HUES6 (cell line): ENCODE measurements around the gene PHF23.

Experiments
- H3K27ac ChIP-seq: 2 replicates; pipeline ENCODE4 v1.7.0; 2013; ENCODE audit warnings: low read depth, mild to moderate bottlenecking, low read length, inconsistent platforms
- H3K27me3 ChIP-seq: 2 replicates; pipeline ENCODE4 v1.6.1; 2013; ENCODE audit warnings: low read length; ENCODE audit not compliant: control insufficient read depth, insufficient read depth
- H3K36me3 ChIP-seq: 2 replicates; pipeline ENCODE4 v1.6.1; 2013; ENCODE audit warnings: low read length; ENCODE audit not compliant: control insufficient read depth, insufficient read depth
- H3K4me1 ChIP-seq: 2 replicates; pipeline ENCODE4 v1.6.1; 2013; ENCODE audit warnings: low read length; ENCODE audit not compliant: control insufficient read depth, insufficient read depth
- H3K4me3 ChIP-seq: 2 replicates; pipeline ENCODE4 v1.5.1; 2013; ENCODE audit warnings: low read depth, low read length
- H3K9ac ChIP-seq: one replicate; pipeline ENCODE4 v1.6.1; 2013; ENCODE audit warnings: mild to moderate bottlenecking, low read length
- H3K9me3 ChIP-seq: 2 replicates; pipeline ENCODE4 v1.6.1; 2013; ENCODE audit warnings: low read depth, low read length; ENCODE audit not compliant: control insufficient read depth, insufficient read depth

Gene PHF23

DNA sequence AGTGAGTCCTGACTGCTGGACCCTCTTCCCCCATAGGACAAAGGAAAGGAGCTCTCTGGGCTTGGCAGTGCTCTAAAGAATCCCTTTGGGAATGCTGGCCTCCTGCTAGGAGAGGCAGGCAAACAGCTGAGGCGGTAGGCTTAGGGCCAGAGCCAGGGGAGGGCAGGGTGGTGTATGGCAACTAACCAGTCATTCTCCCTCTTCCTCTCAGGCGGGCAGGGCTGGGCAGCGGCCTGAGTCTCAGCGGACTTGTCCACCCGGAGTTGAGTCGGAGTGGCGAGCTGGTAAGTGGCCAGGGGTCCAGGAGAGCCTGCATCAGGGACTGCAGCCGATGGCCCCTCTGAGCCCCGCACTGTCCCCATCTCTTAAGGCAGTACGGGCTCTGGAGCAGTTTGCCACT lies 15.1 kb downstream of the PHF23 start:
- Histone ChIP-seq H3K27ac (no peak overlapping the region), H3K36me3 (peaks cover 82% of the 10 kb centered on the region)

DNA sequence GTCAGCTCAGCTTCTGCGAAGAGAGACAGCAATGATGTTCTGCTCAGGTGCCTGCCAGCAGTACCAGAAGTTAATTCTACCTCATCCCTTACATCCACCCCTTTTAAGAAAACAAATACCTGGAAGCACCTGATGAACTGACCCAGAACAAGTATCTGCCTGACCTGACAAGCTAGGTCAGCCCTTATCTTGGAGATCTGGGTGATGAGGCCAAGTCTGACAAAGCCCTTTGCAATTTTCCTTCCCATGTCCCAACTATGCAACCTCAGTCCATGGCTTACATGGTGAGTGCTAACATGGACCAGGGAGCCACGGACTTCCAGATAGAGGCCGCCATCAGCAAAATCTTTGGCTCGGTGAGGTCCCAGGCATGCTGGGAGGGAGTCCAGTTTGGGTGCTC lies 15.9 kb downstream of the PHF23 start:
- H3K9me3 ChIP-seq: no peaks in the 10 kb centered on the region
- peaks cover 75% of the 10 kb centered on the region for H3K36me3 ChIP-seq
- H3K27me3 ChIP-seq: no peaks in the 10 kb centered on the region
- peaks cover 19% of the 10 kb centered on the region for H3K4me1 ChIP-seq
- H3K27ac ChIP-seq: no peak overlapping the region
- H3K9ac ChIP-seq: no peak overlapping the region
- H3K4me3 ChIP-seq: no peak overlapping the region

More for the DNA sequence above, 15.1 kb downstream of the PHF23 start:
- no peak overlapping the region for H3K9ac ChIP-seq
- no peaks in the 10 kb centered on the region for H3K9me3 ChIP-seq
- H3K27me3 ChIP-seq: no peaks in the 10 kb centered on the region
- no peak overlapping the region for H3K4me3 ChIP-seq
- peaks cover 13% of the 10 kb centered on the region for H3K4me1 ChIP-seq

DNA sequence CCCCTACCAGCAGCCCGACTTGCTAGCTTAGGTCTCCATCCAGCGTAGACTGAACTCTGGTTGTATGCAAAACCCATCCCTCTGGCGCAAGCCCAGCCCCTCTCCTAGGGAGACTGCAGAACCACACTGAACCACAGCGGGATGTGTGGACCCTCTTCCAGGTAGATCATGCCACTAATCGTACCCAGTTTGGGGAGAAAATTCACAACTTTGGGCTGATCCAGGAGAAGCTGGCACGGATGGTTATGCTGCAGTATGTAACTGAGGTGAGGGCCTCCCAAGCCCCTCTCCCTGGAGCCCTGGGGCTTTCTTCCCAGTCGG lies 16.3 kb downstream of the PHF23 start:
- Histone ChIP-seq H3K27ac (no peak overlapping the region), H3K27me3 (no peaks in the 10 kb centered on the region), H3K9me3 (no peaks in the 10 kb centered on the region), H3K36me3 (peaks cover 71% of the 10 kb centered on the region), H3K4me3 (no peak overlapping the region), H3K9ac (no peak overlapping the region), H3K4me1 (peaks cover 24% of the 10 kb centered on the region)

DNA sequence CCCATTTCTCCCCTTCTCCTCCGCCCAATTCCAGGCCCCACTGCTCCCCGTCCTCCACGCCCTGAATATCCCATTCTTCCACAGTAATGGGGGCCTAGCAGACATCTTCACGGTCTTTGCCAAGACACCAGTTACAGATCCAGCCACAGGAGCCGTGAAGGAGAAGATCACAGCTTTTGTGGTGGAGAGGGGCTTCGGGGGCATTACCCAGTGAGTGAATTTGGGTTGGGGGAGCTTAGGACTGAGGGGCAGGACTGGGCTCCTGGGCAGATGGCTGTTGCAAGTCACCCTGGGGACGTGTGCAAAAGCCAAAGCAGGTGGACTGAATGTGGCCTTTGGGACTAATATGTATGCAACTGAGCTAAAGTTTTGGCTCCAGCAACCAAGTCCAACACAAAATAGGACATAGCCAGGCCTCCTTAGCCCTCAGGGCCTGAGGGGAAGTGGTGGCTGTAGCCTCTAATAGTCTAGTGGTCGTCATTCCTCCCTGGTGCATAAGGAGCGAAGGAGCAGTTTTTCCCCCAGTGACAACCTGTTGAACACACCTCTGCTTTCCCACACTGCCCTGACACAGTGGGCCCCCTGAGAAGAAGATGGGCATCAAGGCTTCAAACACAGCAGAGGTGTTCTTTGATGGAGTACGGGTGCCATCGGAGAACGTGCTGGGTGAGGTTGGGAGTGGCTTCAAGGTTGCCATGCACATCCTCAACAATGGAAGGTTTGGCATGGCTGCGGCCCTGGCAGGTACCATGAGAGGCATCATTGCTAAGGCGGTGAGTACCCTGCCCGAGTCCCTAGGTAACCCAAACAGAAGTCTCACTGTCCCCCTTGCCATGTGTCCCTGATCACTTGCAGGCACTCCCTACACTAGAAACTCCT lies 16.9 kb downstream of the PHF23 start:
- no peaks in the 10 kb centered on the region for H3K9me3 ChIP-seq
- H3K4me3 ChIP-seq: no peak overlapping the region
- no peak overlapping the region for H3K9ac ChIP-seq
- no peaks in the 10 kb centered on the region for H3K27me3 ChIP-seq
- H3K36me3 ChIP-seq: peaks cover 65% of the 10 kb centered on the region
- H3K4me1 ChIP-seq: peaks cover 27% of the 10 kb centered on the region
- H3K27ac ChIP-seq: no peak overlapping the region

DNA sequence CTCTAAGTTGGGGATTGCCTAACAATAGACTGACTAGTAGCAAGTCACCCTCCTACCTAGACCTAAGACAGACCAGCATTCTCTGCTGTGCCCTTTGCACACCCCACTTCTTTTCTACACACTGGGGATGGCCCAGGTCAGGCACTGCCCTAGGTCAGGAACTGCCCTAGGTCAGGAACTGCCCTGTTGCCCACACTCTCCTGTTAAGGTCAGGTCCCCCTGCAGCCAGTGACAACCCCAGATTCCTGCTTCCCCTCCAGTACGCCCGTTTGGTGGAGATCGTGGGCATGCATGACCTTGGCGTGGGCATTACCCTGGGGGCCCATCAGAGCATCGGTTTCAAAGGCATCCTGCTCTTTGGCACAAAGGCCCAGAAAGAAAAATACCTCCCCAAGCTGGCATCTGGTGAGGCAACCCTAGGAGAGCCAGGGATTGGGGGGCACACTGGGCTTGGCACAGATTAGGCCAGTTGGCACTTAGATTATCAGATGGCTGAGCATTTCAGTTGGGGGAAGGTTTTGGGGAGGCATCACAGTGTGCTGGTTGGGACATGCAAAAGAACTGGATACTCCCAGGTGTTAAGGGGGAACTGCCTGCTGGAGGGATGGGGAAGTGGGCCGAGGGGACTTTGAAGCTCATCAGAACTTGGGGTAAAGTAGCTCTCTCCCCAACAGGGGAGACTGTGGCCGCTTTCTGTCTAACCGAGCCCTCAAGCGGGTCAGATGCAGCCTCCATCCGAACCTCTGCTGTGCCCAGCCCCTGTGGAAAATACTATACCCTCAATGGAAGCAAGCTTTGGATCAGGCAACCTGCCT lies 17.8 kb downstream of the PHF23 start:
- H3K27ac ChIP-seq: no peak overlapping the region
- no peak overlapping the region for H3K9ac ChIP-seq
- no peaks in the 10 kb centered on the region for H3K27me3 ChIP-seq
- peaks cover 56% of the 10 kb centered on the region for H3K36me3 ChIP-seq
- H3K4me1 ChIP-seq: peaks cover 32% of the 10 kb centered on the region
- H3K9me3 ChIP-seq: no peaks in the 10 kb centered on the region
- 0 out of 2 replicates have a peak overlapping the region, but pooled peaks have one; percentile 90 for H3K4me3 ChIP-seq

DNA sequence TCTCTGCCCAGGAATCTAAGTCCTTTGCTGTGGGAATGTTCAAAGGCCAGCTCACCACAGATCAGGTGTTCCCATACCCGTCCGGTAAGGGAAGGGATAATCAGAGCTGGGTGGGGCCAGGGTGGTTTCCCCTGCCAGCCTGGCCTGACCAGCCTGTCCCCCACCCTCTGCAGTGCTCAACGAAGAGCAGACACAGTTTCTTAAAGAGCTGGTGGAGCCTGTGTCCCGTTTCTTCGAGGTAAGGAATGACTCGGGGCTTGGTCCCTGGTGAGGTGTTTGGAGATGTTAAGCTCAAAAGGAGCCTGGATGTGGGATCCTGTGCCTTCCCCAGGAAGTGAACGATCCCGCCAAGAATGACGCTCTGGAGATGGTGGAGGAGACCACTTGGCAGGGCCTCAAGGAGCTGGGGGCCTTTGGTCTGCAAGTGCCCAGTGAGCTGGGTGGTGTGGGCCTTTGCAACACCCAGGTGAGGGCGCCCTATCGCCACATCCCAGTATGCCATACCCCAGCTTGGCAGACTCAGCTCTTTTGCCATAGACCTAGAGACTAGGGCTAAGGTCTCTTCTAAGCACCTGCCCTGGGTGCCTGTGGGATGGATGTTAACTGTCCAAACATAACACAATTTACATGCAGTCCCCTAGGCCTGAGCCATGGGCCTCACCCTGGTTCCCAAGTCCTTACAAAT lies 18.5 kb downstream of the PHF23 start:
- Histone ChIP-seq H3K36me3 (peaks cover 49% of the 10 kb centered on the region), H3K27me3 (no peaks in the 10 kb centered on the region), H3K9me3 (no peaks in the 10 kb centered on the region), H3K27ac (peak overlapping the region; percentile 91), H3K4me1 (peaks cover 39% of the 10 kb centered on the region), H3K4me3 (peak overlapping the region; percentile 90), H3K9ac (peak overlapping the region; percentile 92)

DNA sequence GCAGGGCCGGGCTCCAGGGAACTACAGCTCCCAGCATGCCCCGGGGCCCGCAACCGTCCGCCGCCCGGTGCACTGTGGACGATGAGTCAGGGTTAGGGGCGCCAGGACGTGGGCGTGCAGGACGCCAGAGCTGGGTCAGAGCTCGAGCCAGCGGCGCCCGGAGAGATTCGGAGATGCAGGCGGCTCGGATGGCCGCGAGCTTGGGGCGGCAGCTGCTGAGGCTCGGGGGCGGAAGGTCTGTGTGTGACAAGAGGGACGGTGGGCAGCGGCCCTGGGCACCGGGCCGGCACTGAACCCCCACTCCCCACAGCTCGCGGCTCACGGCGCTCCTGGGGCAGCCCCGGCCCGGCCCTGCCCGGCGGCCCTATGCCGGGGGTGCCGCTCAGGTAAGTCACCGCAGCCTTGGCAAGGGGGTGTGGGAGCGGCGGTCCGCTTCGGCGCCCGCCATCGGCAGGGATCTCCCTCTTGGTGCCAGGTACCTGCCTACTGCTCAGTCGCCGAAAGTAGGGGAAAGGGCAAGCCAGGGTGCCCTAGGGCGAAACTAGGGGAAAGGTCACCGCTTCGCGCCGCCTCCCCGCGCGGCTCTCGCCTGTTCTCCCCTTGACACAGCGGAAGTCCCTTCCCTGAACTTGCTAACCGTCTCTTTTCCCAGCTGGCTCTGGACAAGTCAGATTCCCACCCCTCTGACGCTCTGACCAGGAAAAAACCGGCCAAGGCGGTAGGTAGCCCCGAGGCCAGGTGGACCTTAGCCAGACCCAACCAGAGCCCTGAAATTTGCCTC lies 19.3 kb downstream of the PHF23 start, which contains the start of the genes ACADVL and DLG4:
TSS of gene ACADVL (plus strand) at position 127 of the 781 bp plus-strand sequence. CDS start at position 174, 47 bp downstream.
TSS of gene DLG4 (minus strand) at position 25 of the 781 bp plus-strand sequence.
- Histone ChIP-seq H3K4me1 (peaks cover 44% of the 10 kb centered on the region), H3K9me3 (no peaks in the 10 kb centered on the region), H3K4me3 (peak within 1 kb of the TSS; percentile 90), H3K9ac (peak within 1 kb of the TSS; percentile 92), H3K27ac (peak within 1 kb of the TSS; percentile 91), H3K36me3 (peaks cover 41% of the 10 kb centered on the region), H3K27me3 (no peaks in the 10 kb centered on the region)

DNA sequence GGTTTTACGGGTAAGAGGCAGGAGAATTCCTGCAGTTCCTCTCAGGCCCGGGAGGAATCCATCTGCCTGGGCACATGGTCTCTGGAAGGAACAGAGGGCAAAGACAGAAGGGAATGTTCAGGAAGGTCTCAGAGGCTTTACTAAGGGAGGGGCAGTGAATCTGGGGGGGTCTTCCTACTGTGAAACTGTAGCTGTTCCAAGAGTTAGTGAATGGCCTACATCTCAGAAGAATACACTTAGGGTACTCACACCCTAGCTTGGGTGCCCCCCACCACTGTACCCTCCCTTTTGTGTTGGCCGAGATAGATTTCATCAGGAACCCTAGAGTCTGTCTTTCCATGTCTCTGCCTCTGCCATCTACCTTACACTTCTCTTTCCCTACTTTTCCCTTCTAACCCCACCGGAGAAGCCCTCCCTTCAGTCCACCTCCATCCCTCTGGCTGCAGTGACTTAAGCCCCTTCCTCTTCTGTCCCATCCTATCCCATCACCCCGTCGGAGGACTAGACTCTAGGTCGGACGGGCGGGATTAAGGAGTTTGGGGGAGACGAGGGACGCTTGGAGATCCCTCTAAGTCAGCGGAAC lies 19.9 kb downstream of the PHF23 start:
- Histone ChIP-seq H3K27ac (peak overlapping the region; percentile 91), H3K36me3 (peaks cover 35% of the 10 kb centered on the region), H3K4me3 (peak overlapping the region; percentile 90), H3K27me3 (no peaks in the 10 kb centered on the region), H3K9ac (peak overlapping the region; percentile 92), H3K9me3 (no peaks in the 10 kb centered on the region), H3K4me1 (peaks cover 44% of the 10 kb centered on the region)

DNA sequence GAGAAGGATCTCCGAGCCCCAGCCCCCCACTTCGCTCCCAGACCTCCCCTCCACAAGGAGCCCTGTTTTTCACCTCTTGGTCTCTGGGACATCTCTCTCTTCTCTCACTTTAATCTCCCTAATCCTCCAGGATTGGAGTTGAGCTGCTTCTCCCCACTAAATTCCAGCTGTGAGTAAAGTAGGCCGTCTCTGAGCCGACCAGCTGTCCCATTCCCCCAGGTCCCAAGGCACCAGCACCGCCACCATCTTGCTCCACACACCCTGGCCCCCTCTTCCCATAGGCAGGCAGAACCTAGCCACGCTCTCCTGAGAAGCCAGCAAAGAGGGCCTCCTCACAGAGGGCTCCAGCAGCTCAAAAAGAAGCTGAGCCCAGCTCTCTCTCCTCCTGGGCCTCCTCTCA lies 20.5 kb downstream of the PHF23 start:
- Histone ChIP-seq H3K9ac (no peak overlapping the region), H3K36me3 (peaks cover 29% of the 10 kb centered on the region), H3K4me3 (no peak overlapping the region), H3K27ac (no peak overlapping the region), H3K9me3 (no peaks in the 10 kb centered on the region), H3K4me1 (peaks cover 44% of the 10 kb centered on the region), H3K27me3 (no peaks in the 10 kb centered on the region)

DNA sequence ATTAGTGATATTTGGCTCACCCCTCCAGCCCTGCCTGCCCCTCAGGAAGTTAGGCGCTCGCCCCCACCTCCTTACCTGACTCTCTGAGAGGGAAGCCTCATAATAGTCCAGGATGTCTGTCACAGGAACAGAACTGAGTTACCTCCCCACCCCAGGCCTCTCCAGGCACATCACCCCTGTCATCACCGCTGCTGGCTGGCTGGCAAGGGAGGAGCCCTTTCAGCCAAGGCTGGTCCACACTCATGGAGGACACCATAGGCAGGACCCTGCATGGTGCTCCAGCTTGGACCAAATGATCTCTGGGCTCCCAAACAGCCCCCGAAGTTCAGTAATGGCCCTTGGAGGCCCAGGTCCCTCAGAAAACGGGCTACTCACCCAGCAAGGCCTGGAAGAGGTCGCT lies 21.1 kb downstream of the PHF23 start:
- Histone ChIP-seq H3K4me3 (peak overlapping the region; percentile 54), H3K9ac (no peak overlapping the region), H3K4me1 (peaks cover 47% of the 10 kb centered on the region), H3K36me3 (peaks cover 23% of the 10 kb centered on the region), H3K27me3 (no peaks in the 10 kb centered on the region), H3K9me3 (no peaks in the 10 kb centered on the region), H3K27ac (no peak overlapping the region)
